Endothelial cell (in vitro differentiated cells): ENCODE data around the gene KIF17. TPM values are rescaled to one million over a fixed set of nuclear protein-coding genes. Genes with fewer than 3 reads are reported as not detected.

Experiments
- DNase-seq: peaks from one replicate; pipeline ENCODE4 v3.0.0; 2021; ENCODE audit warnings: low spot score
- H3K27ac Mint-ChIP-seq: one replicate; pipeline ENCODE4 v1.8.0; 2021; ENCODE audit warnings: mixed read lengths, inconsistent platforms; ENCODE audit not compliant: unreplicated experiment
- H3K27me3 Mint-ChIP-seq: one replicate; pipeline ENCODE4 v1.8.0; 2021; ENCODE audit warnings: mild to moderate bottlenecking, moderate library complexity, mixed read lengths, inconsistent platforms; ENCODE audit not compliant: unreplicated experiment
- H3K36me3 Mint-ChIP-seq: one replicate; pipeline ENCODE4 v1.8.0; 2021; ENCODE audit warnings: mild to moderate bottlenecking, low read depth, mixed read lengths, inconsistent platforms; ENCODE audit not compliant: unreplicated experiment
- H3K4me1 Mint-ChIP-seq: one replicate; pipeline ENCODE4 v1.8.0; 2021; ENCODE audit warnings: mild to moderate bottlenecking, mixed read lengths, inconsistent platforms; ENCODE audit not compliant: unreplicated experiment
- H3K4me3 Mint-ChIP-seq: one replicate; pipeline ENCODE4 v1.8.0; 2021; ENCODE audit warnings: mild to moderate bottlenecking, mixed read lengths, inconsistent platforms; ENCODE audit not compliant: unreplicated experiment
- H3K9me3 Mint-ChIP-seq: one replicate; pipeline ENCODE4 v1.8.0; 2021; ENCODE audit warnings: mixed read lengths, inconsistent platforms; ENCODE audit not compliant: unreplicated experiment
- total RNA-seq: library from RNA; stranded (reverse); fragmentation: NEBNext Ultra II Directional; extraction: Animal tissue kit (Norgen Biotek cat#: 25700); gene quantifications from one replicate; pipeline ENCODE4 v1.2.1, GENCODE V29; 2021; ENCODE audit not compliant: unreplicated experiment
- TF ChIP-seq, protein P1 (sequence below): fragments of 200-600 bp; sonication (generic); IDR thresholded peaks from one replicate; pipeline ENCODE4 v1.5.0; 2021; ENCODE audit warnings: antibody characterized with exemption; ENCODE audit not compliant: unreplicated experiment

Gene KIF17
- total RNA-seq, 1 donor from 2014 or later: 1.8 TPM

- Mint-ChIP-seq H3K9me3 (no peaks in the 10 kb centered on the region), H3K27ac (no peak overlapping the region), H3K27me3 (no peaks in the 10 kb centered on the region), H3K36me3 (peaks cover 21% of the 10 kb centered on the region), H3K4me1 (no peaks in the 10 kb centered on the region), H3K4me3 (no peak overlapping the region)
- no peak for DNase-seq
- TF ChIP-seq, protein P1, sequence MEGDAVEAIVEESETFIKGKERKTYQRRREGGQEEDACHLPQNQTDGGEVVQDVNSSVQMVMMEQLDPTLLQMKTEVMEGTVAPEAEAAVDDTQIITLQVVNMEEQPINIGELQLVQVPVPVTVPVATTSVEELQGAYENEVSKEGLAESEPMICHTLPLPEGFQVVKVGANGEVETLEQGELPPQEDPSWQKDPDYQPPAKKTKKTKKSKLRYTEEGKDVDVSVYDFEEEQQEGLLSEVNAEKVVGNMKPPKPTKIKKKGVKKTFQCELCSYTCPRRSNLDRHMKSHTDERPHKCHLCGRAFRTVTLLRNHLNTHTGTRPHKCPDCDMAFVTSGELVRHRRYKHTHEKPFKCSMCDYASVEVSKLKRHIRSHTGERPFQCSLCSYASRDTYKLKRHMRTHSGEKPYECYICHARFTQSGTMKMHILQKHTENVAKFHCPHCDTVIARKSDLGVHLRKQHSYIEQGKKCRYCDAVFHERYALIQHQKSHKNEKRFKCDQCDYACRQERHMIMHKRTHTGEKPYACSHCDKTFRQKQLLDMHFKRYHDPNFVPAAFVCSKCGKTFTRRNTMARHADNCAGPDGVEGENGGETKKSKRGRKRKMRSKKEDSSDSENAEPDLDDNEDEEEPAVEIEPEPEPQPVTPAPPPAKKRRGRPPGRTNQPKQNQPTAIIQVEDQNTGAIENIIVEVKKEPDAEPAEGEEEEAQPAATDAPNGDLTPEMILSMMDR: no peak
These were observed 33.7 kb upstream of the KIF17 start for GRCh38 chr1:20751462-20751990.

- H3K36me3 Mint-ChIP-seq: peaks cover 32% of the 10 kb centered on the region
These were observed 24.9 kb upstream of the KIF17 start for GRCh38 chr1:20742671-20743070.

DNA sequence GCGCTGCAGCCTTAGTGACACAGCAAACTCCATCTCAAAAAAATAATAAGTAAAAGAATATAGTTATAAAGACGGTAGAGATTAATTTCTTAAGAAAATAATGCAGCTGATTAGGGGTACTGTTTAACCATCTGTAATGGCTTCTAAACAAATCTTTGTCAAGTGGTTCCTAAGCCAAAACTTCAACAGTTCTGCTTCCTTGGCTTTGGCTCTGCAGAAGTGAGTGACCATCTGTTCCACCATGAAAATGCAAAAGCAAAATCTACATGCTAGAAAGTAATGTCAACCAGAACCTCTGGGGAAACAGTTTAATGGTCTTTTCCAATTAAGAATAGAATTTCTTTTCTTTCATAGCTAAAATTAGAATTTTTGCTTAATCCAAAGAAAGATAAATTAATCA lies 23.0 kb upstream of the KIF17 start:
- TF ChIP-seq, protein P1: no peak
- Mint-ChIP-seq H3K9me3 (no peaks in the 10 kb centered on the region), H3K27ac (no peak overlapping the region), H3K36me3 (peaks cover 18% of the 10 kb centered on the region), H3K4me1 (no peaks in the 10 kb centered on the region), H3K27me3 (peaks cover 1% of the 10 kb centered on the region), H3K4me3 (no peak overlapping the region)
- no peak for DNase-seq

More at GRCh38 chr1:20742671-20743070, 24.9 kb upstream of the KIF17 start:
- H3K4me1 Mint-ChIP-seq: no peaks in the 10 kb centered on the region
- H3K9me3 Mint-ChIP-seq: no peaks in the 10 kb centered on the region
- DNase-seq: no peak
- H3K27me3 Mint-ChIP-seq: no peaks in the 10 kb centered on the region
- H3K27ac Mint-ChIP-seq: no peak overlapping the region
- TF ChIP-seq, protein P1: no peak
- H3K4me3 Mint-ChIP-seq: no peak overlapping the region

GRCh38 chr1:20739225-20739624 lies 21.4 kb upstream of the KIF17 start:
- no peak overlapping the region for H3K27ac Mint-ChIP-seq
- H3K4me3 Mint-ChIP-seq: no peak overlapping the region
- no peaks in the 10 kb centered on the region for H3K4me1 Mint-ChIP-seq
- TF ChIP-seq, protein P1: no peak
- H3K27me3 Mint-ChIP-seq: peaks cover 2% of the 10 kb centered on the region
- H3K36me3 Mint-ChIP-seq: peaks cover 10% of the 10 kb centered on the region
- H3K9me3 Mint-ChIP-seq: no peaks in the 10 kb centered on the region
- DNase-seq: no peak

GRCh38 chr1:20735581-20736111 lies 17.8 kb upstream of the KIF17 start:
- H3K9me3 Mint-ChIP-seq: no peaks in the 10 kb centered on the region
- peaks cover 14% of the 10 kb centered on the region for H3K27me3 Mint-ChIP-seq
- no peak overlapping the region for H3K4me3 Mint-ChIP-seq
- DNase-seq: no peak
- no peak overlapping the region for H3K27ac Mint-ChIP-seq
- H3K4me1 Mint-ChIP-seq: peaks cover 2% of the 10 kb centered on the region
- TF ChIP-seq, protein P1: no peak
- peaks cover 4% of the 10 kb centered on the region for H3K36me3 Mint-ChIP-seq
